Left kidney (tissue), 8 donors: ENCODE measurements around the gene HAUS8. TPM values are rescaled to one million over a fixed set of nuclear protein-coding genes. Genes with fewer than 3 reads are reported as not detected.
"Not testable (repeated sequence)": the region's sequence is repeated elsewhere in the genome, so short reads cannot be mapped to it uniquely, and the experiment has no call there.

ENCODE experiments used
- DNase-seq: peaks from one replicate; pipeline ENCODE4 v3.0.0-alpha.2; 2013
- long read RNA-seq, 8 donors: transcript quantifications; one replicate each; lab custom pipeline, GENCODE V29; 2026
- polyA plus RNA-seq: library from polyadenylated mRNA; unstranded; fragments of 120-200 nt; gene quantifications from one replicate; pipeline ENCODE4 v1.2.1, GENCODE V29; 2013; ENCODE audit not compliant: insufficient read length

Gene HAUS8
- 18.3 TPM for polyA plus RNA-seq
- long read RNA-seq, donor 1, transcript HAUS8-206 (2 exons, 675 nt): major isoform, 7 of 9 reads
- long read RNA-seq, donor 1, partial matches to known transcripts: 0 of 9 reads
- long read RNA-seq, donor 1, other reads (novel, unspliced or antisense): 0 of 9 reads
- long read RNA-seq, donor 2, partial matches to known transcripts: 0 of 7 reads
- long read RNA-seq, donor 2, other reads (novel, unspliced or antisense): 0 of 7 reads
- long read RNA-seq, donor 3, partial matches to known transcripts: 0 of 10 reads
- long read RNA-seq, donor 3, other reads (novel, unspliced or antisense): 0 of 10 reads
- long read RNA-seq, donor 4: 0 reads
- long read RNA-seq, donor 5, transcript HAUS8-206 (2 exons, 675 nt): major isoform, 5 of 7 reads
- long read RNA-seq, donor 5, partial matches to known transcripts: 0 of 7 reads
- long read RNA-seq, donor 5, other reads (novel, unspliced or antisense): 0 of 7 reads
- long read RNA-seq, donor 6, partial matches to known transcripts: 0 of 3 reads
- long read RNA-seq, donor 6, other reads (novel, unspliced or antisense): 0 of 3 reads
- long read RNA-seq, donor 7, partial matches to known transcripts: 0 of 8 reads
- long read RNA-seq, donor 7, other reads (novel, unspliced or antisense): 0 of 8 reads
- long read RNA-seq, donor 8, partial matches to known transcripts: 0 of 3 reads
- long read RNA-seq, donor 8, other reads (novel, unspliced or antisense): 0 of 3 reads

- peak; percentile 99 for DNase-seq
Observed at GRCh38 chr19:17075035-17075863, at the start of gene HAUS8, which contains the start of gene MYO9B. HAUS8 (minus strand) TSS chr19:17075452; CDS start chr19:17075422, 30 bp downstream. MYO9B (plus strand) TSS chr19:17075777; CDS start chr19:17101718, 25,941 bp downstream.

GRCh38 chr19:17124025-17124424, 48.8 kb upstream of the HAUS8 start:
- DNase-seq: no peak

DNA sequence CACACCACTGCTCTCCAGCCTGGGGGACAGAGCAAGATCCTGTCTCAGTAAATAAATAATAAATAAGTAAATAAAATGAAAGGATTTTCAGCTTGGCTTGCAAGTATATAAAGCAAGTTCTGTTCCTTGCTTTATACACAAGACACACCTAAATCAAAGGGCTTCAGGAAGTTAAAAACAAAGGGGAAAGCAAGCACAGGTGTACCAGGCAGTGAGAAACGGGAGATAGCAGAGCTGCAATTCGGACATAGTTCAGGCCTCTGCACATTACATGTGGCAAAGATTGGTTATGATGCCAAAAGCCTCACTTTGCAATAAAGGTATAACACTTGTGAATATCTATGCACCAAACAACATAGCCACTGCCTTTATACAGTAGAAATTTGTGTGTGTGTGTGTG, 47.8 kb upstream of the HAUS8 start:
- DNase-seq: no peak

- no peak for DNase-seq
Observed at GRCh38 chr19:17121736-17122293, 46.6 kb upstream of the HAUS8 start.

GRCh38 chr19:17118957-17119356, 43.7 kb upstream of the HAUS8 start:
- no peak for DNase-seq

DNA sequence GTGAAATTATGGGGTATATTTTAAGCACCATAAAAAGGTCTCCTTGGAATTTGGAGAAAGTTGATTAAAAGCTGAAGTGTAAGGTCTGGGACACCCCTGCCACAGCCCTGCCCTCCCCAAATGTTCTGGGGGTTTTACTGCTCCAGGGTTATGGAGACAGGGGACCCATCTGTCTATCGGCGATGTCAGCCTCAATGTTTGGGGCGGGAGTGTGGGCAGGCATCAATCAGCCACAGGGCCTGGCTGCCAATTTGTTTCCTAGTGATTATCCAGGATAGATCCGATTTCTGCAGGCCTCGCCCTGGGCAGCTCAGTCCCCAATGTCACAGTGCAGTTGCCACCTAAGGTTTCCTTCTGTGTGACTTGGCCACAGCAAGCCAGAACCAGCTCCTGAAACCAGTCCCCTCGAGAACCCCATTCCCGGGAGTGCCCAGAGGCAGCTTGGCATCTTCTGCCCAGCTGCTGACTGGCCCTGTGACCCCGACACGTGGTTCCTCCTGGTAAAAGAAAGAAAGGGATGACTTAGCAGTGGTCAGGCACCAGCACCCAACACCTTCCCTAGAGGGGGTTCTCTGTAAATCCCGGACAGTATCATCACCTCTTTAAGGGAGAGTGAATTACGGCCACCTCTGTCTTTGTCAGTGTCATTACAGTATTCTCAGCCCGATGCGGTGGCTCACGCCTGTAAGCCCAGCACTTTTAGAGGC, 41.9 kb upstream of the HAUS8 start:
- no peak for DNase-seq

GRCh38 chr19:17114414-17114831, 39.2 kb upstream of the HAUS8 start:
- DNase-seq: no peak

DNA sequence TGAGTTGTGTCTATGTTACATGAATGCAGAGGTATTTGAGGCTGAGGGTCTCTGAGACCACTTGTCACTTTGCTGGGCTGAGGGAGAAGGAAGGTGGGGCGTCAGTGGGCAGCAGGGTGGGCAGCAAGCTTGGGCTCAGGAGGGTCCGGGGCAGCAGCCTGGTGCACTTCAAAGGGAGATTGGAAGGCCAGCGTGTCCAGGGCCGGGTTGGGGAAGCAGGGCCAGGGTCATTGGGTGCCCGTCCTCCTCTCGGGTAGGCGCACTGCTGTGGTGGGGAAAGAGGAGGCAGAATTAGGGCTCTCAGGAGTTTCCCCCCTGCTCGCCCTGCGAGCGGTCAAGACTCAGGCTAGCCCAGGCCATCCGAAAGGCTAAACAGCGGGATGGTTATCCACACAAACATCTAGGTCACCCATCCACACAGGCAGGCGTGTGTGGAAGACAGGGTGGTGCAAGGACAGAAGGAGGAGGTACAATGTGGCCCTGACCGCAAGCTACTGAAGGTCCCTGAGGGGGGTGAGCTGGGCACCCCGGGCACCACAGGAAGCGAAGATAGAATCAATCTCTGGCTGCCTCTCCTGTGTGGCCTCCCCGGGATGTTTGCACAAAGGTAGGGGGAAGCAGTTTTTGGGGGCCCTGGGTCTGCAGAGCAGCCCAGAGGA, 38.0 kb upstream of the HAUS8 start:
- no peak for DNase-seq

DNA sequence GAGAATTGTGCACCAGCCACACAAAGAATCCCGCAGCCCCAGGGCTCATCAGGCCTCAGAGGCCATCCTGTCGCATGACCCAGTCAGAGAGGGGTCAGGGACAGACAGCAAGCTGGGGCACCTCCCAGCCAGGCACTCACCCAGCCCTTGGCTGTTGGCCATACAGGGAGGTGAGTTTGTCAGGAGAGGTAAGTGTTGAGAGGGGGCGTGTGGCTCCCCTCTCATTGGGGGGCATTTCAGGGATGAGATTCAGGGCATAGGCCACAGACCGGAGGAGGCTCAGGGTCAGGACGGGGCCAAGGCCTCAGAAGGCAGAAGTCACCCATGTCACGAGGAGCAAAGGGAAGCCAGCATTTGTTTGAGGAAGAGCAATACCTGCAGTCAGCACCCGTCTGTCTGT, 37.4 kb upstream of the HAUS8 start:
- no peak for DNase-seq

- no peak for DNase-seq
Observed at GRCh38 chr19:17112271-17112670, 37.0 kb upstream of the HAUS8 start.

- DNase-seq: no peak
Observed at GRCh38 chr19:17111766-17112165, 36.5 kb upstream of the HAUS8 start.

- DNase-seq: no peak
Observed at GRCh38 chr19:17110599-17110966, 35.3 kb upstream of the HAUS8 start.

GRCh38 chr19:17109962-17110598, 34.8 kb upstream of the HAUS8 start:
- DNase-seq: no peak

- no peak for DNase-seq
Observed at GRCh38 chr19:17109300-17109699, 34.0 kb upstream of the HAUS8 start.

DNA sequence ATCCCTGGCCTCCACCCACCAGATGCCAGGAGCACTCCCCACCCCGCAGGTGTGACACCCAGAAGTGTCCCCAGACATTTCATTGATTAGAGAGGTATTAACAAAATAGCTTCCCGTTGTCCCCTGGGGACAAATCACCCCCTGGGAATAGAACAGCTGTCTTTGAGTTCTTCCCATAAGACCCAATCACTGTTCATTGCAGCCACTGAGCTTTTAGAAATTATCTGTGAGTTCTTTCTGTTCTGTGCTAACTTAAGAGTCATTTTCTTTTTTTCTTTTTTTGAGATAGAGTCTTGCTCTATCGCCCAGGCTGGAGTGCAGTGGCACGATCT, 33.2 kb upstream of the HAUS8 start:
- DNase-seq: no peak

DNA sequence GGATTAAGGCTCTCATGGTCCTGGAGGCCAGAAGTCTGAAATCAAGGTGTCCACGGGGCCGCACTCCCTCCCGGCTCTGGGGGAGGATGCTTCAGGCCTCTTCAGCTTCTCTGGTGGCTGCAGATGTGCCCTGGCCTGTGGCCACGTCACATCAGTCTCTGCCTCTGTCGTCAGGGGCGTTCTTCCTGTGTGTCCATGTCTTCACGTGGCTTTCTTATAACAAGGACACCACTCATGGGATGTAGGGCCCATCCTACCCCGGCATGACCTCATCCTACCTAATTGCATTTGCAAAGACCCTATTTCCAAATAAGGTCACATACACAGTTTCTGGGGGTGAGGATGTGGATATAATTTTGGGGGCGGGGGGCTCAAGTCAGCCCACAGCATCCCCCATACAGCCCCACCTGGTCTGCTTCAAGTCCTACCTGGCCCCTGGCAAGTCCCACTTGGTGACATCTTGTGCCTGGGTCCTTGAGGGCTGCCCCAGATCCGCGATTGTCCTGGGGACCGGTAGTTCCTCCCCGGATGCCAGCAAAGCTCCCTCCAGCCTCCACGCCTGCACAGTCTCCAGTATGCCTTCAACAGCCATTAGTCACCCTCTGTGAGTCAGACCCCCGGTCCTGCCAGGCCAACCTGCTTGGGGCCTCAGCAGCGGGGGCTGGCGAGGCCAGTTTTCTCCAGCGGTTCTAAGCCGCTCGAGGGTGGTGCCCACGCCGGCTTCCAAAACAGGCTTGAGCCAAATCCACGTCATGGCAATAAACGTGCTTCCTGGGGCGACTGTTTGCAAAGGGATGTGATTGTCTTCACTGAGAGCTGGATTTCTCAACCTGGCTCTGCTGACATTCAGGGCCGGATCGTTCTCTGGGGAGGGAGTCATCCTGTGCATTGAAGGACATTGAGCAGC, 32.5 kb upstream of the HAUS8 start:
- DNase-seq: no peak

- not testable (repeated sequence) for DNase-seq
Observed at GRCh38 chr19:17106964-17107363, 31.7 kb upstream of the HAUS8 start.

DNA sequence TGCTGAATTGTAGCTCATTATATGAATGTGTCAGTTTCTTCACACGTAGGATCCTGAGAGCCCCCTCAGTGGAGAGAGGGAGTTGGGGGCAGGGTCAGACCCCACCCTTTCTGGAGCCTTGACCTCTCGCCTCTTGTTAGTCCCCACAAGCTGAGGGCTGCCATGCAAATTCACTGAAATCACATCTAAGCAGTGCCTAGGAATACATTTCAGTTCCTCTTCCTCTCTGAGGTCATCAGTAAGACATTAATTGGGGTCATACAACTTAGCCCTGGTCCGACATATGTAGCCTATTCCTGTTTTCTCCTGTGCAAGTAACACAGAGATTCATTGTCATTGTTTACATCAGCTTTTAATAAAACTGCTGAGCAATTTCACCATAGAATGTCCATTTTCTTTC, 30.3 kb upstream of the HAUS8 start:
- DNase-seq: no peak

GRCh38 chr19:17104679-17105078, 29.4 kb upstream of the HAUS8 start:
- DNase-seq: no peak
